DOHH2 (cell line): ENCODE data around the gene NABP1.

Experiments used
- H3F3A ChIP-seq: fragments of 200-600 bp; sonication (generic), shearing (Covaris generic); 2 replicates; pipeline ENCODE4 v1.6.0; 2016; ENCODE audit warnings: antibody characterized with exemption, mild to moderate bottlenecking; ENCODE audit not compliant: control insufficient read depth, insufficient read depth
- H3K27ac ChIP-seq: fragments of 200-600 bp; sonication (generic); 2 replicates; pipeline ENCODE4 v1.5.1; 2014; ENCODE audit warnings: low read depth, mild to moderate bottlenecking, low read length, moderate library complexity
- H3K27me3 ChIP-seq: fragments of 200-600 bp; sonication (generic); 2 replicates; pipeline ENCODE4 v1.6.1; 2014; ENCODE audit warnings: mild to moderate bottlenecking, low read length, mixed read lengths; ENCODE audit not compliant: control insufficient read depth
- H3K36me3 ChIP-seq: fragments of 200-600 bp; sonication (generic); 2 replicates; pipeline ENCODE4 v1.6.1; 2014; ENCODE audit warnings: mild to moderate bottlenecking, low read length, moderate library complexity, mixed read lengths; ENCODE audit not compliant: control insufficient read depth
- H3K4me1 ChIP-seq: fragments of 200-600 bp; sonication (generic); 2 replicates; pipeline ENCODE4 v1.6.1; 2014; ENCODE audit warnings: mild to moderate bottlenecking, low read length, mixed read lengths; ENCODE audit not compliant: control insufficient read depth
- H3K4me2 ChIP-seq: fragments of 200-600 bp; sonication (generic); 2 replicates; pipeline ENCODE4 v1.6.0; 2014; ENCODE audit warnings: mild to moderate bottlenecking, low read length, moderate library complexity
- H3K4me3 ChIP-seq: fragments of 200-600 bp; sonication (generic); 2 replicates; pipeline ENCODE4 v1.5.1; 2014; ENCODE audit warnings: mild to moderate bottlenecking, low read length, mixed read lengths
- H3K79me2 ChIP-seq: fragments of 200-600 bp; sonication (generic); 2 replicates; pipeline ENCODE4 v1.6.1; 2014; ENCODE audit warnings: mild to moderate bottlenecking, low read length, mixed read lengths; ENCODE audit not compliant: control insufficient read depth
- H3K9me2 ChIP-seq: fragments of 200-600 bp; sonication (generic); replicated peaks from 2 replicates; pipeline ENCODE4 v1.6.1; 2014; ENCODE audit warnings: mild to moderate bottlenecking, low read length, mixed read lengths; ENCODE audit not compliant: control insufficient read depth
- H3K9me3 ChIP-seq: fragments of 200-600 bp; sonication (generic); 2 replicates; pipeline ENCODE4 v1.6.1; 2014; ENCODE audit warnings: antibody characterized with exemption, low read length, mixed read lengths; ENCODE audit not compliant: control insufficient read depth, insufficient read depth
- H4K20me1 ChIP-seq: fragments of 200-600 bp; sonication (generic); 2 replicates; pipeline ENCODE4 v1.6.0; 2014; ENCODE audit warnings: low read depth, mild to moderate bottlenecking, antibody characterized with exemption, low read length, moderate library complexity; ENCODE audit not compliant: control insufficient read depth, insufficient read depth
- CTCF ChIP-seq: fragments of 200-600 bp; sonication (generic); IDR thresholded peaks from one replicate; pipeline ENCODE4 v1.5.1; 2014; ENCODE audit warnings: antibody characterized with exemption, mild to moderate bottlenecking, low read depth, low read length; ENCODE audit not compliant: poor library complexity, severe bottlenecking
- EZH2phosphoT487 ChIP-seq: fragments of 200-600 bp; sonication (generic); IDR thresholded peaks from 2 replicates; pipeline ENCODE4 v1.6.1; 2017; ENCODE audit warnings: borderline replicate concordance, mild to moderate bottlenecking, antibody characterized with exemption, low read length, moderate library complexity, mixed read lengths

The NABP1 gene

DNA sequence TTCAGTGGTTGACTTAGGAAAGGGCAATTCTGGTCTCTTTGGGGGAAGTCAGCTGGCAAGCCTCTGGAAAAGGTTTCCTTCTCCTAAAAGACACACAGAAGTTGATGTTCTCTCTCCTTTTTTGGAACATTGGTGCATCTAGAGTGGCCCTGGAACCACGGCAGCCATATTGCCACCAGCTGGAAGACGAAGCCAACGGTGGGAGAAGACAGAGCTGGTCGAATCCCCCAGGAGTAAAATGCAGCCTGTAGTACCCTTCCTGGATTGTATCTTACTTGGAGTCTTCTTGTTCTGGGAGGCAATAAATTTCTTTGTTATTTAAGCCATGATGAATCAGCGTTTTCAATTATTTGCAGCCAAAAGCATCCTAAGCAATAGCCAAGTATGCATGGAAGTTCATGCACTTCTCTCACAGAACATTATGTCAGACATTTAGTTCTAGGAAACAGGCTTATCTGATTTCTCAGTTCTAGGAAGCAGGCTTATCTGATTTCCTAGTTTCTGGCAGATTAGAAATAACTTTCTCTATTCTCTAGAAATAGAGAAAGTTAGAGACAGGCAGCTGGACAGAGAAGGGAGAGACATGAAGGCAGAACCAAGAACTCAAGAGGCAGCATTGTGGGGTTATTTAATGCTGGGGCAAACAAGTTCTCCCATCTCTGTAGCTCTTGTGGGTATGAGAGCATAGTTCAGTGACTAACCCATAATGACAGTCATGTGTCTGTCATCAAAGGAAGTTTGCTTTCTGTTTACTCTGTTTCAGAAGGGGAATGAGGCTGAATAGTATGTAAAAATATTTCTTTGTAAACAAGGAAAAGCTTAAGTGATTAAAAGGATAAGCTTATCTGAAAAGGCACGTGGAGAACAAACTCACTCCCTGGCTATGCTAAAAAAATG, 40.5 kb upstream of the NABP1 start:
- TF ChIP-seq EZH2phosphoT487 (no peak), CTCF (no peak)
- no peaks in the 10 kb centered on the region for H3K9me2 ChIP-seq
- H3K4me1 ChIP-seq = peaks cover 11% of the 10 kb centered on the region
- H3K9me3 ChIP-seq = no peaks in the 10 kb centered on the region
- H3K27me3 ChIP-seq = peaks cover 6% of the 10 kb centered on the region; the same call in 1 of the 2 replicates
- H3F3A ChIP-seq = no peaks in the 10 kb centered on the region
- no peaks in the 10 kb centered on the region for H3K79me2 ChIP-seq
- H3K4me3 ChIP-seq = no peak overlapping the region
- H3K4me2 ChIP-seq = no peak overlapping the region
- H3K27ac ChIP-seq = no peak overlapping the region
- H4K20me1 ChIP-seq = no peaks in the 10 kb centered on the region
- no peaks in the 10 kb centered on the region for H3K36me3 ChIP-seq

GRCh38 chr2:191638079-191638801, 39.7 kb upstream of the NABP1 start:
- Histone ChIP-seq H3K27ac (no peak overlapping the region), H3K4me1 (peaks cover 11% of the 10 kb centered on the region), H3K27me3 (peaks cover 6% of the 10 kb centered on the region; the same call in 1 of the 2 replicates), H3K4me2 (no peak overlapping the region), H3K9me2 (no peaks in the 10 kb centered on the region), H3K4me3 (no peak overlapping the region), H3K79me2 (no peaks in the 10 kb centered on the region), H3F3A (no peaks in the 10 kb centered on the region), H3K36me3 (no peaks in the 10 kb centered on the region), H4K20me1 (no peaks in the 10 kb centered on the region), H3K9me3 (no peaks in the 10 kb centered on the region)
- no peak for TF ChIP-seq EZH2phosphoT487
- TF ChIP-seq CTCF = no peak

DNA sequence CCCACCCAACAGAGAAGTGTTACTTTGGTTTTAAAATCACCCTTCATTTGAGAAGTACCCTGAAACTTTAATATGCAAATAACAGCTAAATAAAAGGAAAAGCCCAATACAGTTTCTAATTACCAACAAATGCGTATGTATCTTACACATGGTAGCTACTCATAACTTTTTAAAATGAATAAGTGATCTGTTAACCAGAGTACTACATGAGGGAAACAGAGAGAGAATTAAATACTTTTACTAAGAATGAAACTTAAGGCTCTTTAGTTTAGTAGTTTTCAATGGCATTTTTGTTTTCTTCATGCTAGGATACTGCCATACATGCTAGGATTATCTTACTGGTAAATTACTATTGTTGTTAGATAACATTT, 39.1 kb upstream of the NABP1 start:
- Histone ChIP-seq H3F3A (no peaks in the 10 kb centered on the region), H3K27ac (no peak overlapping the region), H3K27me3 (peaks cover 6% of the 10 kb centered on the region; the same call in 1 of the 2 replicates), H3K4me3 (no peak overlapping the region), H3K4me2 (no peak overlapping the region), H3K9me2 (no peaks in the 10 kb centered on the region), H3K9me3 (no peaks in the 10 kb centered on the region), H3K79me2 (no peaks in the 10 kb centered on the region), H3K36me3 (no peaks in the 10 kb centered on the region), H3K4me1 (peaks cover 11% of the 10 kb centered on the region), H4K20me1 (no peaks in the 10 kb centered on the region)
- TF ChIP-seq EZH2phosphoT487 (no peak), CTCF (no peak)
